Measurements from ENCODE around the gene DYNLT4. TPM values are rescaled to one million over a fixed set of nuclear protein-coding genes. Genes with fewer than 3 reads are reported as not detected.

Gene DYNLT4
- total and polyA plus RNA-seq, 2 of the 13 experiments (the other 11 are each of a cell fraction or from before 2014, with no cell fraction given), result 0.77 TPM; not detected in 1

GRCh38 chr1:44826375-44827196 lies 19.4 kb upstream of the DYNLT4 start (continued):
- TF ChIP-seq NONO (IDR thresholded peaks at IDR 0.05), result no peak
- peak; percentile 94 for TF ChIP-seq NONO (CRISPR knock-in tag; conservative IDR thresholded peaks at IDR 0.05)
- no peak; the same call in 1 of the 2 replicates for TF ChIP-seq RCOR2 (CRISPR knock-in tag; IDR thresholded peaks at IDR 0.05)
- TF ChIP-seq RAD51 (IDR thresholded peaks at IDR 0.05; ENCODE audit: borderline replicate concordance), result no peak
- TF ChIP-seq HNRNPLL (IDR thresholded peaks at IDR 0.05; ENCODE audit: low read depth, low read length, poor library complexity, severe bottlenecking), result peak; percentile 54
- no peak for TF ChIP-seq CREB1 (IDR thresholded peaks at IDR 0.05)
- TF ChIP-seq CREB1 (CRISPR knock-in tag; IDR thresholded peaks at IDR 0.05), result peak; percentile 50
- TF ChIP-seq ZNF251 (CRISPR knock-in tag; IDR thresholded peaks at IDR 0.05), result no peak
- TF ChIP-seq ZNF614 (CRISPR knock-in tag; IDR thresholded peaks at IDR 0.05; ENCODE audit: borderline replicate concordance), result peak; percentile 47; the same call in 1 of the 2 replicates
- peak; percentile 69; the same call in 1 of the 2 replicates for TF ChIP-seq AHR (CRISPR knock-in tag; IDR thresholded peaks at IDR 0.05)
- TF ChIP-seq SP1 (IDR thresholded peaks at IDR 0.05), result no peak
- no peak for TF ChIP-seq SP1 (CRISPR knock-in tag; IDR thresholded peaks at IDR 0.05)
- TF ChIP-seq XRCC5 (optimal IDR thresholded peaks at IDR 0.05; ENCODE audit: low read length), result peak; percentile 27
- TF ChIP-seq SALL1 (CRISPR knock-in tag; IDR thresholded peaks at IDR 0.05), result peak; percentile 80
- TF ChIP-seq ZNF687 (CRISPR knock-in tag; IDR thresholded peaks at IDR 0.05), result peak; percentile 97
- TF ChIP-seq ZNF205 (CRISPR knock-in tag; IDR thresholded peaks at IDR 0.05), result 0 out of 2 replicates have a peak, but pooled peaks have one; percentile 45
- TF ChIP-seq ZNF160 (CRISPR knock-in tag; IDR thresholded peaks at IDR 0.05), result no peak; the same call in 1 of the 2 replicates
- TF ChIP-seq ZMAT3 (CRISPR knock-in tag; conservative IDR thresholded peaks at IDR 0.05), result peak; percentile 58; the same call in 1 of the 2 replicates
- peak; percentile 77; the same call in 1 of the 2 replicates for TF ChIP-seq ZNF761 (CRISPR knock-in tag; conservative IDR thresholded peaks at IDR 0.05)
- peak; percentile 61 for TF ChIP-seq HNF4A (CRISPR knock-in tag; IDR thresholded peaks at IDR 0.05)
- no peak for TF ChIP-seq IKZF4 (CRISPR knock-in tag; IDR thresholded peaks at IDR 0.05; ENCODE audit: borderline replicate concordance, low read depth, not compliant biosample characterization)
- TF ChIP-seq ADNP (CRISPR knock-in tag; IDR thresholded peaks at IDR 0.05), result 0 out of 2 replicates have a peak, but pooled peaks have one; percentile 18
- TF ChIP-seq CAMTA2 (CRISPR knock-in tag; IDR thresholded peaks at IDR 0.05; ENCODE audit: borderline replicate concordance), result no peak
- TF ChIP-seq YY1 (IDR thresholded peaks at IDR 0.05; ENCODE audit: insufficient read depth, insufficient replicate concordance, low read depth, low read length), result peak; percentile 39
- TF ChIP-seq ZNF10 (CRISPR knock-in tag; IDR thresholded peaks at IDR 0.05; ENCODE audit: borderline replicate concordance, low read depth), result no peak
- TF ChIP-seq ZNF75D (CRISPR knock-in tag; IDR thresholded peaks at IDR 0.05; ENCODE audit: borderline replicate concordance), result no peak
- TF ChIP-seq CSRNP2 (CRISPR knock-in tag; conservative IDR thresholded peaks at IDR 0.05; ENCODE audit: low read depth), result no peak
